HG02798 (cell line): ENCODE measurements around the gene LRRC8E.

Experiments
- ATAC-seq: cut with Tn5 transposase; IDR thresholded peaks from one replicate; pipeline ENCODE4 v1.9.1; 2021; ENCODE audit warnings: mild to moderate bottlenecking; ENCODE audit not compliant: unreplicated experiment, poor library complexity

LRRC8E gene

GRCh38 chr19:7944177-7944761 is 56.0 kb downstream of the LRRC8E start:
- ATAC-seq: peak; percentile 21

GRCh38 chr19:7947939-7948338 is 59.6 kb downstream of the LRRC8E start:
- ATAC-seq: no peak
